GM06990 (cell line): ENCODE measurements around the gene SLC6A19.

Experiments
- DNase-seq: peaks from one replicate; pipeline ENCODE4 v3.0.0-alpha.2; 2011; ENCODE audit not compliant: insufficient read length; ENCODE audit errors: extremely low read depth
- H3K27me3 ChIP-seq: replicated peaks from 2 replicates; pipeline ENCODE4 v1.6.0; 2011; ENCODE audit warnings: low read length; ENCODE audit not compliant: control insufficient read depth, insufficient read depth
- H3K36me3 ChIP-seq: 2 replicates; pipeline ENCODE4 v1.5.1; 2011; ENCODE audit warnings: low read length; ENCODE audit not compliant: control insufficient read depth, insufficient read depth
- H3K4me3 ChIP-seq: replicated peaks from 2 replicates; pipeline ENCODE4 v1.5.1; 2011; ENCODE audit warnings: low read depth, mild to moderate bottlenecking, control low read depth, low read length
- CTCF ChIP-seq: IDR thresholded peaks from 2 replicates; pipeline ENCODE4 v1.5.1; 2011; ENCODE audit warnings: low read length, control low read depth, mild to moderate bottlenecking, inconsistent platforms; ENCODE audit not compliant: insufficient read depth, poor library complexity, severe bottlenecking

Gene SLC6A19

GRCh38 chr5:1232780-1233179 is 31.4 kb downstream of the SLC6A19 start:
- H3K36me3 ChIP-seq = no peaks in the 10 kb centered on the region
- no peak for TF ChIP-seq CTCF
- H3K27me3 ChIP-seq = no peaks in the 10 kb centered on the region; the same call in 1 of the 2 replicates
- no peak for DNase-seq
- H3K4me3 ChIP-seq = no peak overlapping the region

GRCh38 chr5:1235379-1235778 is 34.0 kb downstream of the SLC6A19 start:
- DNase-seq = no peak
- Histone ChIP-seq H3K27me3 (no peaks in the 10 kb centered on the region; the same call in 1 of the 2 replicates), H3K4me3 (no peak overlapping the region), H3K36me3 (no peaks in the 10 kb centered on the region)
- TF ChIP-seq CTCF = no peak

GRCh38 chr5:1235838-1236237 is 34.4 kb downstream of the SLC6A19 start:
- H3K4me3 ChIP-seq = no peak overlapping the region
- TF ChIP-seq CTCF = no peak
- no peak for DNase-seq
- no peaks in the 10 kb centered on the region for H3K36me3 ChIP-seq
- H3K27me3 ChIP-seq = no peaks in the 10 kb centered on the region; the same call in 1 of the 2 replicates

GRCh38 chr5:1239505-1240251 is 38.3 kb downstream of the SLC6A19 start:
- Histone ChIP-seq H3K27me3 (no peaks in the 10 kb centered on the region; the same call in 1 of the 2 replicates), H3K4me3 (no peak overlapping the region), H3K36me3 (no peaks in the 10 kb centered on the region)
- no peak for DNase-seq
- no peak for TF ChIP-seq CTCF

GRCh38 chr5:1240496-1241260 is 39.3 kb downstream of the SLC6A19 start:
- no peak for DNase-seq
- Histone ChIP-seq H3K36me3 (no peaks in the 10 kb centered on the region), H3K4me3 (no peak overlapping the region), H3K27me3 (no peaks in the 10 kb centered on the region; the same call in 1 of the 2 replicates)
- TF ChIP-seq CTCF = no peak
